Ectodermal cell (in vitro differentiated cells): ENCODE results near the gene APLP1.

Source experiments
- H3K27ac ChIP-seq: 2 replicates; pipeline ENCODE4 v1.7.0; 2013; ENCODE audit warnings: mild to moderate bottlenecking, low read depth, low read length; ENCODE audit not compliant: insufficient read depth, poor library complexity, severe bottlenecking
- H3K27me3 ChIP-seq: 2 replicates; pipeline ENCODE4 v1.7.0; 2013; ENCODE audit warnings: mild to moderate bottlenecking, low read length; ENCODE audit not compliant: insufficient read depth, control insufficient read depth, poor library complexity, severe bottlenecking
- H3K36me3 ChIP-seq: one replicate; pipeline ENCODE4 v1.7.0; 2013; ENCODE audit warnings: low read length; ENCODE audit not compliant: control insufficient read depth, insufficient read depth
- H3K4me1 ChIP-seq: one replicate; pipeline ENCODE4 v1.7.0; 2013; ENCODE audit warnings: low read length; ENCODE audit not compliant: control insufficient read depth, insufficient read depth
- H3K4me3 ChIP-seq: 2 replicates; pipeline ENCODE4 v1.7.0; 2013; ENCODE audit warnings: low read depth, low read length, control low read depth; ENCODE audit not compliant: insufficient read depth
- H3K9me3 ChIP-seq: 2 replicates; pipeline ENCODE4 v1.7.0; 2013; ENCODE audit warnings: mild to moderate bottlenecking, low read length, moderate library complexity; ENCODE audit not compliant: control insufficient read depth
- WGBS, 2 experiments: methylation state at CpG; one replicate each; pipeline ENCODE4 v1.1.7; 2013; ENCODE audit warnings: missing lambda C conversion rate in 2 of 2; 5-methylcytosine and 5-hydroxymethylcytosine counted together

The APLP1 gene

GRCh38 chr19:35843676-35844481 is 24.5 kb upstream of the APLP1 start:
- WGBS, 2 experiments = 17 to 18% methylated on average over 42 of the region's 42 CpGs

GRCh38 chr19:35844482-35845214 is 23.7 kb upstream of the APLP1 start:
- peaks cover 5% of the 10 kb centered on the region for H3K4me1 ChIP-seq
- H3K27ac ChIP-seq = no peak overlapping the region
- no peaks in the 10 kb centered on the region for H3K9me3 ChIP-seq
- peaks cover 80% of the 10 kb centered on the region for H3K27me3 ChIP-seq
- H3K4me3 ChIP-seq = no peak overlapping the region
- 70 to 73% methylated on average over 16 of the region's 16 CpGs for WGBS, 2 experiments
- H3K36me3 ChIP-seq = no peaks in the 10 kb centered on the region

More at GRCh38 chr19:35843676-35844481, 24.5 kb upstream of the APLP1 start:
- no peaks in the 10 kb centered on the region for H3K9me3 ChIP-seq
- no peak overlapping the region for H3K4me3 ChIP-seq
- no peak overlapping the region for H3K27ac ChIP-seq
- no peaks in the 10 kb centered on the region for H3K36me3 ChIP-seq
- H3K4me1 ChIP-seq = peaks cover 5% of the 10 kb centered on the region
- H3K27me3 ChIP-seq = peaks cover 87% of the 10 kb centered on the region

GRCh38 chr19:35845215-35846037 is 22.9 kb upstream of the APLP1 start:
- 5% methylated on average over 63 of the region's 63 CpGs for WGBS, 2 experiments
- H3K36me3 ChIP-seq = no peaks in the 10 kb centered on the region
- no peaks in the 10 kb centered on the region for H3K9me3 ChIP-seq
- peaks cover 5% of the 10 kb centered on the region for H3K4me1 ChIP-seq
- no peak overlapping the region for H3K27ac ChIP-seq
- peaks cover 86% of the 10 kb centered on the region for H3K27me3 ChIP-seq
- no peak overlapping the region for H3K4me3 ChIP-seq

- peaks cover 89% of the 10 kb centered on the region for H3K27me3 ChIP-seq
- no peaks in the 10 kb centered on the region for H3K9me3 ChIP-seq
- no peak overlapping the region for H3K27ac ChIP-seq
- peaks cover 5% of the 10 kb centered on the region for H3K4me1 ChIP-seq
- 6% methylated on average over 26 of the region's 26 CpGs for WGBS, 2 experiments
- H3K36me3 ChIP-seq = no peaks in the 10 kb centered on the region
- no peak overlapping the region for H3K4me3 ChIP-seq
Measured at GRCh38 chr19:35846038-35846668, 22.2 kb upstream of the APLP1 start.

- Histone ChIP-seq H3K27me3 (peaks cover 81% of the 10 kb centered on the region), H3K4me3 (no peak overlapping the region), H3K36me3 (no peaks in the 10 kb centered on the region), H3K27ac (no peak overlapping the region), H3K4me1 (peaks cover 11% of the 10 kb centered on the region), H3K9me3 (no peaks in the 10 kb centered on the region)
- 85 to 92% methylated on average over 8 of the region's 8 CpGs for WGBS, 2 experiments
Measured at GRCh38 chr19:35847911-35848310, 20.5 kb upstream of the APLP1 start.

- Histone ChIP-seq H3K4me1 (peaks cover 11% of the 10 kb centered on the region), H3K9me3 (no peaks in the 10 kb centered on the region), H3K36me3 (no peaks in the 10 kb centered on the region), H3K27ac (no peak overlapping the region), H3K27me3 (peaks cover 75% of the 10 kb centered on the region), H3K4me3 (no peak overlapping the region)
- WGBS, 2 experiments = 86 to 87% methylated on average over 8 of the region's 8 CpGs
Measured at GRCh38 chr19:35848486-35848885, 19.9 kb upstream of the APLP1 start.

GRCh38 chr19:35848919-35849505 is 19.4 kb upstream of the APLP1 start:
- peaks cover 11% of the 10 kb centered on the region for H3K4me1 ChIP-seq
- WGBS, 2 experiments = 90 to 93% methylated on average over 18 of the region's 18 CpGs
- no peak overlapping the region for H3K4me3 ChIP-seq
- H3K27me3 ChIP-seq = peaks cover 70% of the 10 kb centered on the region
- no peak overlapping the region for H3K27ac ChIP-seq
- no peaks in the 10 kb centered on the region for H3K36me3 ChIP-seq
- no peaks in the 10 kb centered on the region for H3K9me3 ChIP-seq

GRCh38 chr19:35851213-35852028 is 17.0 kb upstream of the APLP1 start:
- Histone ChIP-seq H3K27me3 (peaks cover 58% of the 10 kb centered on the region), H3K27ac (no peak overlapping the region)
- WGBS, 2 experiments = 67 to 68% methylated on average over 32 of the region's 32 CpGs

More at GRCh38 chr19:35851213-35852028, 17.0 kb upstream of the APLP1 start:
- no peaks in the 10 kb centered on the region for H3K36me3 ChIP-seq
- no peaks in the 10 kb centered on the region for H3K9me3 ChIP-seq
- peaks cover 20% of the 10 kb centered on the region for H3K4me1 ChIP-seq
- H3K4me3 ChIP-seq = no peak overlapping the region
